ENCODE results near the gene FZR1. TPM values are rescaled to one million over a fixed set of nuclear protein-coding genes. Genes with fewer than 3 reads are reported as not detected.

The FZR1 gene
- total and polyA plus RNA-seq, 9 of the 15 experiments (the other 6 are each of a cell fraction or from before 2014, with no cell fraction given) = 0.18 to 48.0 (median 22.2) TPM

- TF ChIP-seq, protein P1, sequence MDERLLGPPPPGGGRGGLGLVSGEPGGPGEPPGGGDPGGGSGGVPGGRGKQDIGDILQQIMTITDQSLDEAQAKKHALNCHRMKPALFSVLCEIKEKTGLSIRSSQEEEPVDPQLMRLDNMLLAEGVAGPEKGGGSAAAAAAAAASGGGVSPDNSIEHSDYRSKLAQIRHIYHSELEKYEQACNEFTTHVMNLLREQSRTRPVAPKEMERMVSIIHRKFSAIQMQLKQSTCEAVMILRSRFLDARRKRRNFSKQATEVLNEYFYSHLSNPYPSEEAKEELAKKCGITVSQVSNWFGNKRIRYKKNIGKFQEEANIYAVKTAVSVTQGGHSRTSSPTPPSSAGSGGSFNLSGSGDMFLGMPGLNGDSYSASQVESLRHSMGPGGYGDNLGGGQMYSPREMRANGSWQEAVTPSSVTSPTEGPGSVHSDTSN (CRISPR knock-in tag; IDR thresholded peaks at IDR 0.05; ENCODE audit: low read depth) = no peak
- TF ChIP-seq, protein P1 (tag; conservative IDR thresholded peaks at IDR 0.05; ENCODE audit: low read depth) = no peak
- no peak for TF ChIP-seq CBFA2T3 (IDR thresholded peaks at IDR 0.05)
- no peak for TF ChIP-seq TAF15 (IDR thresholded peaks at IDR 0.05; ENCODE audit: low read depth, low read length)
- TF ChIP-seq GTF2E2 (tag; IDR thresholded peaks at IDR 0.05) = no peak
- TF ChIP-seq PRPF4 (IDR thresholded peaks at IDR 0.05; ENCODE audit: insufficient read depth, low read depth, low read length, poor library complexity, severe bottlenecking) = no peak
- TF ChIP-seq NELFE (IDR thresholded peaks at IDR 0.05; ENCODE audit: insufficient read depth, insufficient read length) = no peak
- no peak for TF ChIP-seq ZNF668 (CRISPR knock-in tag; IDR thresholded peaks at IDR 0.05)
- no peak for TF ChIP-seq ZNF707 (CRISPR knock-in tag; conservative IDR thresholded peaks at IDR 0.05)
- TF ChIP-seq RB1 (IDR thresholded peaks at IDR 0.05; ENCODE audit: low read depth) = peak; percentile 62
- TF ChIP-seq ZNF24 (IDR thresholded peaks at IDR 0.05) = no peak
- TF ChIP-seq DNMT1 (IDR thresholded peaks at IDR 0.05) = no peak
- TF ChIP-seq HNRNPLL (IDR thresholded peaks at IDR 0.05; ENCODE audit: low read depth, low read length, poor library complexity, severe bottlenecking) = no peak
- TF ChIP-seq E2F8 (IDR thresholded peaks at IDR 0.05; ENCODE audit: low read depth, partially characterized antibody) = no peak
- TF ChIP-seq SMARCA5 (IDR thresholded peaks at IDR 0.05) = peak; percentile 99
- TF ChIP-seq ZBTB12 (CRISPR knock-in tag; IDR thresholded peaks at IDR 0.05) = no peak
- TF ChIP-seq PCBP2 (IDR thresholded peaks at IDR 0.05; ENCODE audit: low read depth, low read length, poor library complexity, severe bottlenecking) = no peak
- TF ChIP-seq ADNP (tag; IDR thresholded peaks at IDR 0.05) = no peak
- TF ChIP-seq KLF16 (IDR thresholded peaks at IDR 0.05) = 0 out of 2 replicates have a peak, but pooled peaks have one; percentile 16
- TF ChIP-seq POLR2AphosphoS2 (IDR thresholded peaks at IDR 0.05; ENCODE audit: low read length) = no peak
- no peak for TF ChIP-seq XRCC3 (IDR thresholded peaks at IDR 0.05)
- no peak for TF ChIP-seq RBM25 (IDR thresholded peaks at IDR 0.05; ENCODE audit: low read depth, low read length, severe bottlenecking)
- TF ChIP-seq EZH2 (IDR thresholded peaks at IDR 0.05; ENCODE audit: borderline replicate concordance, low read depth, low read length) = no peak
- no peak for TF ChIP-seq WHSC1 (IDR thresholded peaks at IDR 0.05; ENCODE audit: low read length)
These were observed 38.9 kb downstream of the FZR1 start (continued) for GRCh38 chr19:3544742-3545668.
